Peyer's patch (tissue), 4 donors: ENCODE measurements around the gene GRIK4.

ENCODE experiments used
- CTCF ChIP-seq, 6 experiments: fragments of 450-650 bp in 4 of 6; fragments of 200-600 bp in 2 of 6; sonication (generic) in 1 of 6; IDR thresholded peaks; one replicate each; pipeline ENCODE4 v1.5.1; 2017 to 2019; ENCODE audit warnings: antibody characterized with exemption in 6 of 6, mild to moderate bottlenecking in 3 of 6, moderate library complexity in 1 of 6
- POLR2A ChIP-seq, 2 donors: fragments of 450-650 bp; IDR thresholded peaks; one replicate each; pipeline ENCODE4 v1.5.1; 2017; ENCODE audit warnings: antibody characterized with exemption in 2 of 2, mild to moderate bottlenecking in 2 of 2, moderate library complexity in 2 of 2

- TF ChIP-seq CTCF (IDR thresholded peaks at IDR 0.05) (no peak), POLR2A (IDR thresholded peaks at IDR 0.05) (no peak)
Measured at GRCh38 chr11:120575461-120575860, 63.9 kb downstream of the GRIK4 start.
